Measurements from ENCODE around the gene SHISA7.

SHISA7 gene

GRCh38 chr19:55479045-55479444 lies 35.9 kb upstream of the SHISA7 start:
- Histone ChIP-seq H3K4me1 (ENCODE audit: control insufficient read depth in 1 of 2, insufficient read depth in 1 of 2, low read depth in 1 of 2, low read length in 1 of 2) (peaks cover 14 to 16% of the 10 kb centered on the region in 2 experiments), H3K36me3 (peaks cover 31% of the 10 kb centered on the region)

GRCh38 chr19:55478364-55478763 lies 35.3 kb upstream of the SHISA7 start:
- H3K4me1 ChIP-seq (ENCODE audit: control insufficient read depth in 1 of 2, insufficient read depth in 1 of 2, low read depth in 1 of 2, low read length in 1 of 2), result peaks cover 14 to 16% of the 10 kb centered on the region in 2 experiments
- H3K27me3 ChIP-seq, result no peaks in the 10 kb centered on the region
- no peak for TF ChIP-seq CTCF (IDR thresholded peaks at IDR 0.05)
- no peak overlapping the region for H3K27ac ChIP-seq
- no peaks in the 10 kb centered on the region for H3K9me3 ChIP-seq
- H3K36me3 ChIP-seq, result peaks cover 24% of the 10 kb centered on the region
- no peak overlapping the region for H3K4me3 ChIP-seq (ENCODE audit: low read depth in 1 of 2, low read length in 1 of 2)

More at GRCh38 chr19:55479045-55479444, 35.9 kb upstream of the SHISA7 start:
- TF ChIP-seq CTCF (IDR thresholded peaks at IDR 0.05), result no peak
- Histone ChIP-seq H3K27ac (no peak overlapping the region), H3K27me3 (peaks cover 5% of the 10 kb centered on the region), H3K9me3 (no peaks in the 10 kb centered on the region), H3K4me3 (ENCODE audit: low read depth in 1 of 2, low read length in 1 of 2) (no peak overlapping the region)

- no peak overlapping the region for H3K27ac ChIP-seq
- no peaks in the 10 kb centered on the region for H3K9me3 ChIP-seq
- no peak overlapping the region for H3K4me3 ChIP-seq (ENCODE audit: low read depth in 1 of 2, low read length in 1 of 2)
- H3K4me1 ChIP-seq (ENCODE audit: control insufficient read depth in 1 of 2, insufficient read depth in 1 of 2, low read depth in 1 of 2, low read length in 1 of 2), result peaks cover 14 to 16% of the 10 kb centered on the region in 2 experiments
- no peaks in the 10 kb centered on the region for H3K27me3 ChIP-seq
- no peak for TF ChIP-seq CTCF (IDR thresholded peaks at IDR 0.05)
- peaks cover 20% of the 10 kb centered on the region for H3K36me3 ChIP-seq
Observed at GRCh38 chr19:55477905-55478304, 34.8 kb upstream of the SHISA7 start.

GRCh38 chr19:55476100-55476775 lies 33.1 kb upstream of the SHISA7 start, which contains the start of gene ZNF628:
Gene ZNF628, plus strand, starts transcription at chr19:55476617. Its CDS starts 3,294 bp downstream, at chr19:55479911.
- H3K4me1 ChIP-seq (ENCODE audit: control insufficient read depth in 1 of 2, insufficient read depth in 1 of 2, low read depth in 1 of 2, low read length in 1 of 2), result peaks cover 14 to 16% of the 10 kb centered on the region in 2 experiments
- no peak for TF ChIP-seq CTCF (IDR thresholded peaks at IDR 0.05)
- H3K27ac ChIP-seq, result peak within 1 kb of the TSS; percentile 91
- H3K27me3 ChIP-seq, result no peaks in the 10 kb centered on the region
- peaks cover 3% of the 10 kb centered on the region for H3K36me3 ChIP-seq
- H3K9me3 ChIP-seq, result no peaks in the 10 kb centered on the region
- peak within 1 kb of the TSS; percentile 81 to 90 for H3K4me3 ChIP-seq (ENCODE audit: low read depth in 1 of 2, low read length in 1 of 2)

- no peaks in the 10 kb centered on the region for H3K27me3 ChIP-seq
- H3K4me1 ChIP-seq (ENCODE audit: control insufficient read depth in 1 of 2, insufficient read depth in 1 of 2, low read depth in 1 of 2, low read length in 1 of 2), result peaks cover 14 to 16% of the 10 kb centered on the region in 2 experiments
- no peak overlapping the region for H3K27ac ChIP-seq
- H3K4me3 ChIP-seq (ENCODE audit: low read depth in 1 of 2, low read length in 1 of 2), result no peak overlapping the region
- no peaks in the 10 kb centered on the region for H3K9me3 ChIP-seq
- no peak for TF ChIP-seq CTCF (IDR thresholded peaks at IDR 0.05)
- no peaks in the 10 kb centered on the region for H3K36me3 ChIP-seq
Observed at GRCh38 chr19:55474269-55475265, 31.5 kb upstream of the SHISA7 start.

Data from neutrophil (primary cell).